Ishikawa (cell line): ENCODE data around the gene CARM1.

ENCODE experiments used
- CEBPB ChIP-seq: IDR thresholded peaks from 2 replicates; pipeline ENCODE4 v1.6.1; 2012
- CREB1 ChIP-seq: IDR thresholded peaks from 2 replicates; pipeline ENCODE4 v1.6.1; 2012; ENCODE audit warnings: low read depth
- EGR1 ChIP-seq: IDR thresholded peaks from 2 replicates; pipeline ENCODE4 v1.6.1; 2012
- EP300 ChIP-seq: IDR thresholded peaks from 2 replicates; pipeline ENCODE4 v1.6.1; 2012; ENCODE audit warnings: borderline replicate concordance
- FOXM1 ChIP-seq: IDR thresholded peaks from 2 replicates; pipeline ENCODE4 v1.6.1; 2012; ENCODE audit warnings: low read depth, borderline replicate concordance
- NFIC ChIP-seq: IDR thresholded peaks from 2 replicates; pipeline ENCODE4 v1.6.1; 2012
- RAD21 ChIP-seq: IDR thresholded peaks from 2 replicates; pipeline ENCODE4 v1.6.1; 2012; ENCODE audit warnings: low read depth
- TAF1 ChIP-seq: IDR thresholded peaks from 2 replicates; pipeline ENCODE4 v1.6.1; 2012; ENCODE audit warnings: low read depth, mild to moderate bottlenecking
- TCF12 ChIP-seq: IDR thresholded peaks from 2 replicates; pipeline ENCODE4 v1.6.1; 2012; ENCODE audit warnings: low read depth
- TEAD4 ChIP-seq: IDR thresholded peaks from 2 replicates; pipeline ENCODE4 v1.6.1; 2012
- YY1 ChIP-seq: IDR thresholded peaks from 2 replicates; pipeline ENCODE4 v1.6.1; 2012; ENCODE audit warnings: low read depth
- ZBTB7A ChIP-seq: IDR thresholded peaks from 2 replicates; pipeline ENCODE4 v1.6.1; 2012; ENCODE audit warnings: low read depth
- TF ChIP-seq, protein P1 (sequence below): IDR thresholded peaks from 2 replicates; pipeline ENCODE4 v1.6.1; 2012
- TF ChIP-seq, protein P2 (sequence below): IDR thresholded peaks from 2 replicates; pipeline ENCODE4 v1.6.1; 2012
- TF ChIP-seq, protein P3 (sequence below): IDR thresholded peaks from 2 replicates; pipeline ENCODE4 v1.6.1; 2012; ENCODE audit warnings: low read depth, mild to moderate bottlenecking

Gene CARM1

DNA sequence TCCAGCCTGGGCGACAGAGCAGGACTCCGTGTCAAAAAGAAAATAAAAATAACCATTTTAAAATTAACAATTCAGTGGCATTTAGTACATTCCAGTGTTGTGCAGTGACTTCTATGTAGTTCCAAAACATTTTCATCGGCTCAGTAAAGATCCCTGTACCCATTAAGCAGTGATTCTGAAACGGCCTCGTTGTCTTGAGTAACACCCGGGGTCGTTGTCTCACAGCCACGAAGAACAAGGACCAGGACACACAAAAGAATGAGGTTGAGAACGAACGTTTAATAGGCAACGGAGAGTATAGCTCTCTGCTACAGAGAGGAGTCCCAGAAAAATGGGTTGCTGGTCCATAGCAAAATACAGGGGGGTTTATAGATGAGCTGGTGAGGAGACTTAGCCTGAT lies 33.0 kb upstream of the CARM1 start:
- no peak for TF ChIP-seq TAF1
- no peak for TF ChIP-seq ZBTB7A
- no peak for TF ChIP-seq EP300
- TF ChIP-seq FOXM1: no peak
- no peak for TF ChIP-seq CREB1
- TF ChIP-seq, protein P1, sequence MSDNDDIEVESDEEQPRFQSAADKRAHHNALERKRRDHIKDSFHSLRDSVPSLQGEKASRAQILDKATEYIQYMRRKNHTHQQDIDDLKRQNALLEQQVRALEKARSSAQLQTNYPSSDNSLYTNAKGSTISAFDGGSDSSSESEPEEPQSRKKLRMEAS: no peak
- no peak for TF ChIP-seq NFIC
- TF ChIP-seq EGR1: no peak
- TF ChIP-seq, protein P2, sequence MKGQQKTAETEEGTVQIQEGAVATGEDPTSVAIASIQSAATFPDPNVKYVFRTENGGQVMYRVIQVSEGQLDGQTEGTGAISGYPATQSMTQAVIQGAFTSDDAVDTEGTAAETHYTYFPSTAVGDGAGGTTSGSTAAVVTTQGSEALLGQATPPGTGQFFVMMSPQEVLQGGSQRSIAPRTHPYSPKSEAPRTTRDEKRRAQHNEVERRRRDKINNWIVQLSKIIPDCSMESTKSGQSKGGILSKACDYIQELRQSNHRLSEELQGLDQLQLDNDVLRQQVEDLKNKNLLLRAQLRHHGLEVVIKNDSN: no peak
- no peak for TF ChIP-seq YY1
- TF ChIP-seq TEAD4: no peak
- TF ChIP-seq, protein P3, sequence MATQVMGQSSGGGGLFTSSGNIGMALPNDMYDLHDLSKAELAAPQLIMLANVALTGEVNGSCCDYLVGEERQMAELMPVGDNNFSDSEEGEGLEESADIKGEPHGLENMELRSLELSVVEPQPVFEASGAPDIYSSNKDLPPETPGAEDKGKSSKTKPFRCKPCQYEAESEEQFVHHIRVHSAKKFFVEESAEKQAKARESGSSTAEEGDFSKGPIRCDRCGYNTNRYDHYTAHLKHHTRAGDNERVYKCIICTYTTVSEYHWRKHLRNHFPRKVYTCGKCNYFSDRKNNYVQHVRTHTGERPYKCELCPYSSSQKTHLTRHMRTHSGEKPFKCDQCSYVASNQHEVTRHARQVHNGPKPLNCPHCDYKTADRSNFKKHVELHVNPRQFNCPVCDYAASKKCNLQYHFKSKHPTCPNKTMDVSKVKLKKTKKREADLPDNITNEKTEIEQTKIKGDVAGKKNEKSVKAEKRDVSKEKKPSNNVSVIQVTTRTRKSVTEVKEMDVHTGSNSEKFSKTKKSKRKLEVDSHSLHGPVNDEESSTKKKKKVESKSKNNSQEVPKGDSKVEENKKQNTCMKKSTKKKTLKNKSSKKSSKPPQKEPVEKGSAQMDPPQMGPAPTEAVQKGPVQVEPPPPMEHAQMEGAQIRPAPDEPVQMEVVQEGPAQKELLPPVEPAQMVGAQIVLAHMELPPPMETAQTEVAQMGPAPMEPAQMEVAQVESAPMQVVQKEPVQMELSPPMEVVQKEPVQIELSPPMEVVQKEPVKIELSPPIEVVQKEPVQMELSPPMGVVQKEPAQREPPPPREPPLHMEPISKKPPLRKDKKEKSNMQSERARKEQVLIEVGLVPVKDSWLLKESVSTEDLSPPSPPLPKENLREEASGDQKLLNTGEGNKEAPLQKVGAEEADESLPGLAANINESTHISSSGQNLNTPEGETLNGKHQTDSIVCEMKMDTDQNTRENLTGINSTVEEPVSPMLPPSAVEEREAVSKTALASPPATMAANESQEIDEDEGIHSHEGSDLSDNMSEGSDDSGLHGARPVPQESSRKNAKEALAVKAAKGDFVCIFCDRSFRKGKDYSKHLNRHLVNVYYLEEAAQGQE: no peak
- TF ChIP-seq TCF12: no peak
- TF ChIP-seq CEBPB: no peak
- no peak for TF ChIP-seq RAD21

DNA sequence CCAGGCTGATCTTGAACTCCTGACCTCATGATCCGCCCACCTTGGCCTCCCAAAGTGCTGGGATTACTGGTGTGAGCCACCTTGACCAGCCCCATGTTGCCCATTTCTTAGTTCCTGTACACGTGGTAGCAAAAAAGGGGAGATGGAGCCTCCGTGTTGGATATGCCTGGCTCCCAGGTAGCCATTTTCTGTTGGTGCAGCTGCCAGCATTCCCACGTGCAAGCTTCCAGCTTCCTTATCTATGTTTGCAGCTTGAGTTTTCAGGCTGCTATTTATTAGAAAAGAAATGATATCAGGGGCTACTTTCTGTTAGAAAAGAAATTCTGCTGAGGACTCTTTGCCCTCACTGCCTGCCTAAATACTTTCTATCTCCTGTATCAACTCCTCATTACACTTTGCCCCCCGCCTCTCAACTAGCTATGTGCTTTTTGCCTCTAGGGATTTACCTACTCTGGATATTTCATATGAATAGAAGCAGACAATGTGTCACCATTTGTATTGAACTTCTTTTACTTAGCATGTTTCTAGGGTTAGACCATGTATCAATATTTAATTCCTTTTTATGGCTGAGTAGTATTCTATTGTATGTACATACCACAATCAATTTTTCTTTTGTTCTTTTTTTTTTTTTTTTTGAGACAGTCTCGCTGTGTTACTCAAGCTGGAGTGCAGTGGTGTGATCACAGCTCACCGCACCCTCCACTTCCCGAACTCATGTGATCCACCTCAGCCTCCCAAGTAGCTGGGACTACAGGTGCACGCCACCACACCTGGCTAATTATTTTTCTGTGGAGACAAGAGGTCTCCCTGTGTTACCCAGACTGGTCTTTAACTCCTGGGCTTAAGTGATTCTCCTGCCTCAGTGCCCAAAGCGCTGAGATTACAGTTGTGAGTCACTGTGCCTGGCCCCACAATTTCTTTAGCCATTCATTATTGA lies 32.0 kb upstream of the CARM1 start:
- no peak for TF ChIP-seq RAD21
- TF ChIP-seq, protein P2: no peak
- TF ChIP-seq NFIC: no peak
- TF ChIP-seq, protein P3: no peak
- TF ChIP-seq CEBPB: no peak
- TF ChIP-seq, protein P1: no peak
- TF ChIP-seq CREB1: no peak
- no peak for TF ChIP-seq TEAD4
- no peak for TF ChIP-seq EP300
- TF ChIP-seq TCF12: no peak

- TF ChIP-seq RAD21: no peak
These were observed 28.6 kb upstream of the CARM1 start for GRCh38 chr19:10842788-10843187.

DNA sequence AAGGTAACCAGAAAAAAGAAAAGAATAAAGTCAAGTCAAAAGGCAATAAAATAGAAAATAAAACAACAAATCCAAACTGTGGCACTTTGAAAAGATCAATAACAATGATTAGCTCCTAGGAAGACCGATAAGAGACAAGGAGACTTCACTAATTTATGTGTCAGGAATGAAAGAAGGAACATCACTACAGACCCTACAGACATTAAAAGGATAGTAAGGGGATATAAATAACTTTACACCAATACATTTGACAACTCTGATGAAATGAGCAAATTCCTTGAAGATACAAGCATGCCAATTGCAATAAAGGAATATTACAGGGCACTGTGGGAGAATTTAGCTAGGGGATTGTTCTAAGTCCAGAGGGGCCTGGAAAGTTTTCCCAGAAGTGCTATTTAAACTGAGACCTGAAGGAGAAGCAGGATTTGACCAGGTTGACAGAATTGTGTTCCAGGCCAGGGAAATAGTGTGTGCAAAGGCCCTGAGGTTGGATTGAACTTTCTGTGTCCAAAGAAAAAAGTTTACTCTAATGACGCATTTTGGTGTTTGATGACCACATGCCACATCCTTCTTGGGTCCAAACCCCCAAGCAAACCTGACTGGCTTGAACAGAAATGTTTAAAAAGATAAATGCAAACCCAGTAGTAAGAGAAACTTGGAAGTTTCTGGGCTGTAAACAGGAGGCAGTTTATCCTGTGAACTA lies 24.7 kb upstream of the CARM1 start:
- TF ChIP-seq FOXM1 (no peak), NFIC (no peak), EP300 (no peak), TCF12 (no peak), ZBTB7A (no peak), RAD21 (no peak), EGR1 (no peak), YY1 (no peak), CREB1 (no peak), TEAD4 (no peak), CEBPB (no peak), TAF1 (no peak)
- TF ChIP-seq, protein P2: no peak
- TF ChIP-seq, protein P1: no peak
- TF ChIP-seq, protein P3: no peak
